PFSK-1 (cell line): ENCODE data around the gene GET4.

ENCODE experiments used
- FOXP2 ChIP-seq: optimal IDR thresholded peaks from 2 replicates; pipeline ENCODE3; 2011; ENCODE audit warnings: borderline replicate concordance, control low read depth, inconsistent platforms; ENCODE audit not compliant: insufficient read depth; ENCODE audit errors: extremely low read length, extremely low read depth
- POLR2AphosphoS5 ChIP-seq: IDR thresholded peaks from 2 replicates; pipeline ENCODE4 v1.6.1; 2012; ENCODE audit warnings: low read depth, mild to moderate bottlenecking, control low read depth, low read length, moderate library complexity
- REST ChIP-seq, 2 experiments: IDR thresholded peaks; 2 replicates each; pipeline versions ENCODE4 v1.6.1 to v1.8.0; 2011 to 2012; ENCODE audit warnings: low read depth in 2 of 2, low read length in 2 of 2, control low read depth in 1 of 2, inconsistent platforms in 1 of 2, mild to moderate bottlenecking in 1 of 2, moderate library complexity in 1 of 2; ENCODE audit not compliant: insufficient read depth in 1 of 2
- SIN3A ChIP-seq: IDR thresholded peaks from 2 replicates; pipeline ENCODE4 v1.6.1; 2012; ENCODE audit warnings: mild to moderate bottlenecking, low read length, moderate library complexity, borderline replicate concordance; ENCODE audit not compliant: insufficient read depth
- TAF1 ChIP-seq: IDR thresholded peaks from 2 replicates; pipeline ENCODE4 v1.6.1; 2012; ENCODE audit warnings: low read length, control low read depth, borderline replicate concordance; ENCODE audit not compliant: insufficient read depth

The GET4 gene

GRCh38 chr7:853366-854117 lies 22.8 kb upstream of the GET4 start:
- TF ChIP-seq REST (IDR thresholded peaks at IDR 0.05; ENCODE audit: insufficient read depth in 1 of 2, low read depth in 2 of 2, low read length in 2 of 2) (no peak), POLR2AphosphoS5 (no peak), SIN3A (no peak), TAF1 (no peak), FOXP2 (no peak)

GRCh38 chr7:854118-854775 lies 22.1 kb upstream of the GET4 start:
- TF ChIP-seq SIN3A = no peak
- no peak for TF ChIP-seq POLR2AphosphoS5
- TF ChIP-seq FOXP2 = no peak
- TF ChIP-seq REST (IDR thresholded peaks at IDR 0.05; ENCODE audit: insufficient read depth in 1 of 2, low read depth in 2 of 2, low read length in 2 of 2) = no peak
- no peak for TF ChIP-seq TAF1

- TF ChIP-seq REST (IDR thresholded peaks at IDR 0.05; ENCODE audit: insufficient read depth in 1 of 2, low read depth in 2 of 2, low read length in 2 of 2) (no peak), POLR2AphosphoS5 (no peak), SIN3A (no peak), TAF1 (no peak), FOXP2 (no peak)
Observed at GRCh38 chr7:855686-856369, 20.5 kb upstream of the GET4 start.

GRCh38 chr7:856444-857095 lies 19.8 kb upstream of the GET4 start:
- TF ChIP-seq TAF1 (no peak), POLR2AphosphoS5 (no peak), REST (IDR thresholded peaks at IDR 0.05; ENCODE audit: insufficient read depth in 1 of 2, low read depth in 2 of 2, low read length in 2 of 2) (no peak), FOXP2 (no peak), SIN3A (no peak)
